SH-SY5Y (cell line): Measurements from ENCODE around the gene SIK3.

Experiments used
- GATA2 ChIP-seq: IDR thresholded peaks from 2 replicates; pipeline ENCODE4 v1.6.1; 2011; ENCODE audit warnings: mild to moderate bottlenecking, low read depth, low read length
- GATA3 ChIP-seq: IDR thresholded peaks from 2 replicates; pipeline ENCODE4 v1.6.1; 2011; ENCODE audit warnings: low read depth, mild to moderate bottlenecking, low read length, moderate library complexity

The SIK3 gene

DNA sequence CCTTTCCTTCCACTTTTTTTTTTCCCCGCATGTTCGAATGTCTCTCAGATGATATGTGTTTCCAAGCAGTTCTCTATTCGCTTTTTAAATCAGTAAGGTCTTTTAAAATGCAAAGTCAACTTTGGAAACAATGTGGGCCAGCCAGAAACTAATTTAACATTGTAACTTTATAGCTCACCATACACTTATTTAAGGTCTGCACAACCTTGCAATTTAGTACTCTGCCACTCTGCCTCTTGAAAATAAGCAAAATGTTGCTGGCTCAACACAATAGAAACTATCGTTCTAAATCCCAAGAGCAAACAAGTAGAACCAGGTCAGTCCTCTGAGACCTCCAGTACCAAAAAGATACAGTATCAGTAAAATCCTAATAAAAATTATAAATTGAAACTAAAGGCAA is 109.0 kb downstream of the SIK3 start:
- no peak for TF ChIP-seq GATA2
- no peak for TF ChIP-seq GATA3

DNA sequence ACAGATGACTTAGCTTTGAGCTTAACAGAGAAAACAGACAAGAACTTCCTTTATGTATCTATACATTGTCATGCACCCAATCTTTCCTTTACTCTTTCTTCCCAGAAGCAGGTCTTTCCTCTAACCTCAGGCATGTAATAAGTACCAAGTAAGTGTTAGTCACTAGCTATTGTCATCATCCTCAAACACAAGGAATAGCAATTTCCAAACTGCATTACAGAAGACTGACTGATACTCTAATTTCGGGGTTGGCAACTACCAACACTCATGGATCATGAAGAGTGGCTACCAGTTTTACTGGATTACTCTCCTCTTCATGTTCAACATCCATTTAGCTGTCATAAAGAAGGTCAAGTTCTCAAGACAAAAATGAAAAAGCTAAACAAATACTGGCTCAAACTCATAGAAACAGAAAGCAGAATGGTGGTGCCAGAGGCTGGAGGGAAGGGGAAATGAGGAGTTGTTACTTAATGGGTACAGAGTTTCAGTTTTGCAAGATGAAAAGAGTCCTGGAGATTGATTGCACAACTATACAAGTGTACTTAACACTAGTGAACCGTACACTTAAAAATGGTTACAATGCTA is 111.6 kb downstream of the SIK3 start:
- TF ChIP-seq GATA3: no peak
- TF ChIP-seq GATA2: no peak

DNA sequence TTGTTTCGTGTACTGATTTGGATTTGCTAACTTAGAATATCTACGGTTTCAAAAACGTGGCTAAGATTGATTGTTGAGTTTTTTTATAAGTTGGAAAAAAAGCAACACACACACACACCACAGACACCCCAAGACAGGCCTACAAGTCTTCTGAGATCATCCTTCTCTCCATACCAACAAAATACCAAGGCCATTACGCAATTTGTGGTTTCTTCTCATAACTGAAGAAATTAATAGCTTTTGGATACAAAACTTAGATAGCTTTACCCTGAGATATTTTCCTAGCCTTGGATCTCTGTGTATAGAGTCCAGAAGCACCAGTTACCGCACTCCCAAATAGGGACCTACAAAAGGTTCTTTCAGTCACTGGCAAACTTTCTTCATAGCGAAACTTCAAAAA is 113.6 kb downstream of the SIK3 start:
- no peak for TF ChIP-seq GATA2
- TF ChIP-seq GATA3: no peak

DNA sequence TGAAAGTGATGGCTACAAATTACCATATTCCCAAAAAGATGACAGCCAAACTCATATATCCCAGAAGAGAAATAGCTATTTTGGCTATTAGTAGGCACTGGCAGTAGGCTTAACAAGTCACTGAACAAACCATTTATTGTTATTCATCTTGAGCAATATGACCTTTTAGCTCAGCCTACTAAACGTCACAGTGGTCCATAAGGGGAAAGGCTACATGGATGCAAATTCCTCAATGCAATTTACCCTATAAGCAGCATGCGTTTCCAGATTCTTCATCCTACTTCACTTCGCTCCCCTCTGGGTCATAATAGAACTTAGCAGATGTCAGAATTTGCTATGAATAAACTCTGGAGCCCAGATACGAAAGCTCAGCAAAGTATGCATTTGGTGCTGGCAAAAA is 114.0 kb downstream of the SIK3 start:
- TF ChIP-seq GATA3 (no peak), GATA2 (no peak)

DNA sequence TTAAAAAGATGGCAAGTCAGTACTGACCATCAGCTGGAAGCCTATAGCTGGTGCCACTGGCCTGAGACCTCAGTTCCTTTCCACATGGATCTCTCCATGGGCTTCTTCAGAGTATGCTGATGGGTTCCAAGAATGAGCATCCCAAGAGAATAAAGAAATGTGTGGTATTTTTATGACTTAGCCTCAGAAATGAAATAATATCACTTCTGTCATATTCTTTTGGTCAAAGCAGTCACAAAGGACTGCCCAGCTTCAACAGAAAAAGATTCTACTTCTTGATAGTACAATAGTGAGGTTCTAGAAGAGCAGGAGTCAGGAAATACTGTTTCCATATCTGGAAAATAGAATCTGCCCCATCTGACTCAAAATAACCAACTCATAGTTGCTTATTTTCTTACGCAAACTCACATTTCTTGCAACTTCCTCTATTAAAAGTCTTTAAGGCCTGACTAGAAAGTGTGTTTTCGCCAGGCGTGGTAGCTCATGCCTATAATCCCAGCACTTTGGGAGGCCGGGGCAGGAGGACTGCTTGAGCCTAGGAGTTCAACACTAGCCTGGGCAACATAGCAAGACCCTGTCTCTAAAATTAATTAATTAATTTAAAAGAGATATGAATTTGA is 116.9 kb downstream of the SIK3 start:
- TF ChIP-seq GATA2 (no peak), GATA3 (no peak)

DNA sequence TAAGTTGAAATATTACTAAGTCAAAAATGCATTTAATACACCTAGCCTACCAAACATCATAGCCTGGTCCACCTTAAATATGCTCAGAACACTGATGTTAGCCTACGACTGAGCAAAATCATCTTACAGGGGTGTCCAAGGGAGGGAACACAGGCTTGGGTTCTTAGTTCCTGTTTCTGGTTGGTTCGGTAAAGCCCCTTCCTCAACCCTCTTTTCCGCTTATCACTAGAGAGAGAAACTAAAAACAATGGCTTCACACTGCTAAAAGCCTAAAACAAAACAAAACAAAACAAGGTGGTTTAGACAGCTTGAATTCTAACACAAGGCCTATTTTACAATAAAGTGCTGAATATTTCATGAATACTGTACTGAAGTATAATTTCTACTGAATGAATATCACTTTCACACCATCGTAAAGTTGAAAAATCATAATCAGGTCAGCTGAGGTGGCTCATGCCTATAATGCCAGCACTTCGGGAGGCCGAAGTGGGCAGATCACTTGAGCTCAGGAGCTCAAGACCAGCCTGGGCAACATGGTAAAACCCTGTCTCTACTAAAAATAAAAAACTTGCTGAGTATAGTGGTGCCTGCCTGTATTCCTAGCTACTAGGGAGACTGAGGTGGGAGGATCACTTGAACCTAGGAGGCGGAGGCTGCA is 118.0 kb downstream of the SIK3 start:
- TF ChIP-seq GATA2: no peak
- TF ChIP-seq GATA3: no peak

DNA sequence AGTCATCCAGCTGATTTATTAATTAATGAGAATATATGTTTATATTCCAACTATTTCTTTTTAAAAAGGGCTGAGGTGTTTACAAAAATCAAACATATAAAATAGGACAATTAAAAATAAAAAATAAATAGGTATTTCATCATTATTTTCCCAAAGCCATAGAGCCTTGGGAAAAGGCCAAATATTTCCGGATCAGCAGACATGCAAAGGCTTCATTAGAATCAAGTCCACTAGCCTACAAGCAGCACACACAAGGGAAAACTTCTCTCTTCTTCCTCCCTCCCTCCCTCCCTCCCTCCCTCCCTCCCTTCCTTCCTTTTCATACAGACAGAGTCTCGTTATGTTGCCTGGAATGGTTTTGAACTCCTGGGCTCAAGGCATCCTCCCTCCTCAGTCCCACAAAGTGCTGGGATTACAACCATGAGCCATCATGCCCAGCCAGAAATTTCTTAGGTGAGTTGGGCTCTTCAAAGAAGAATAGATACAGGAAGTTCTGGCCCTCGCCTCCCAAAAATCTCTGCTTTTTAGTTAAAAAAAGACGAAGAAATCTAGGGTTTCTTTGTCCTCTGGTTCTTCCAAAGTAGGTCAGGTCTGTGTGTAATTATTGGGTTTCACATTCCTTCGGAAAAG is 121.2 kb downstream of the SIK3 start:
- no peak for TF ChIP-seq GATA3
- no peak for TF ChIP-seq GATA2

DNA sequence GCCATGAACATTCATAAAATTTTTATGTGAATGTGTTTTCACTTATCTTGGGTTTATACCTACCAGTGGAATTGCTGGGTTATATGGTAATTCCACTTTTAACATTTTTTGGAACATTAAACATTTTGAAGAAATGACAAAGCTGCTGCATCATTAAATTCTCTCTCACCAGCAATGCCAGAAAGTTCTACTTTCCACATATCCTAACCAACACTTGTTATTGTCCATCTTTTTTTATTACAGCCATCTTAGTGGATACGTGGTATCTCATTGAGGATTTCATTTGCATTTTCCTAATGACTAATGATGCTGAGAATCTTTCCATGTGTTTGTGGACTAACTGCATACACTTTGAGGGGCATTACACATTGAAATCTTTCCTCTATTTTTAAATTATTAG is 122.6 kb downstream of the SIK3 start:
- TF ChIP-seq GATA3: no peak
- no peak for TF ChIP-seq GATA2

DNA sequence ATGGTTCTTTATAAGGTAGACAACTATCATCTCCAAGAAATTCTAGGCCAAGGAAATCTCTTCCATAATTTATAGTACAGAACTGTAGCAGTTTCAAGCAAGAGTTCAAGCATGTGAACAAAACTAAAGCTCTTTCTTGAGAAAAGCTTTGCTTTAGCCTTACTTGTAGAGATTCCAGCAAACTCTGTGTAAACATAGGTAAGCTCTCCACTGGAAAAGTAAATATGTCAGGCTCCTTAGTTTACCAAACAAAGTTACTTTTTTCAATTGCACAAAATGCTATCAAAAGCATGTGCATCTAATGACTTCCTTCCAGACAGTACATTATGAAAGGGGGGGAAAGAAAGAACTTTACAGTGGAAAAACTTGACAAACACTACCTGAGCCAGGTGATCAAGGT is 125.0 kb downstream of the SIK3 start:
- no peak for TF ChIP-seq GATA3
- TF ChIP-seq GATA2: no peak

DNA sequence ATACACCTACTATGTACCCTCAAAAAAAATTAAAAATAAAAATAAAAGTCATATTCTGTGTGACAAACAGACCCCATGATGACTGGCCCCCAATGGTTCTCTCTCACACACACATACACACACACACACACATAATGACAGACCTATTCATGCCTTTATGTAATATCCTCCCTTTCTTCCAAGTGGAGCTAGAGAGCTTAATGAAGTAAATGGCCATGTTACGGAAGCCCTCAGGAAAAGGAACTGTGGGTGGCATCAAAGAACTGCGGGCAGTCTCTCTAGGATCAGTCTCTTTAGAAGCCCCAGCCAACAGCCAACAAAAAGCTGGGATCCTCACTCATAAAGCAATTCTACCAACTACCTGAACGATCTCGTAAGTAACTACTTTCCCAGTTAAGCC is 125.5 kb downstream of the SIK3 start:
- no peak for TF ChIP-seq GATA2
- TF ChIP-seq GATA3: no peak

DNA sequence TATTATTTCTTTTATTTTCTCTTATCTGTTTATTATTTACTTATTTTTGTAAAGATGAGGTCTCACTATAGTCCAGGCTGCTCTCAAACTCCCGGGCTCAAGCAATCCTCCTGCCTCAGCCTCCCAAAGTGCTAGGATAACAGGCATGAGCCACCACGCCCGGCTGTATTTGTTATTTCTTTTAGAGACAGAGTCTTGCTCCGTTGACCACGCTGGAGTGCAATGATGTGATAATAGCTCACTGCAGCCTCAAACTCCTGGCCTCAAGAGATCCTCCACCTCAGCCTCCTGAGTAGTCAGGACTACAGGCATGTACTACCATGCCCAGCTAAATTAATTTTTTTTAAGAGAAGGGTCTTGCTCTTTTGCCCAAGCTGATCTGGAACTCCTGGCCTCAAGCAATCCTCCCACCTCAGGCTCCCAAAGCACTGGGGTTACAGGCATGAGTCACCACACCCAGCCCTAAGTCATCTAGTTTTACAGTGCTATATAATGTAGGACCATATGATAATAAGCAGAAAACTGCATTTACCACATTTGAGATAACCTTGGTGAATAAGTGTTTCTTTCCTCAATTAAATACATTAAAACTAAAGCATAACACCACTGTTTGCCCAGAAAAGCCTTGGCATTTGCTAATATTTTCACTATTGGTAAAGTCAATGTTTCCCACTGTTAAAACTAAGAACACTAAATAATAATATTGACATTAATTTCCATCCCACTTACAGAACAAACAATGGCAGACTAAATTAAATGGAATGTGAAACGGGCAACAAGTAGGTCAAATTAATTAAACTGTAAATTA is 127.5 kb downstream of the SIK3 start:
- TF ChIP-seq GATA3 (no peak), GATA2 (no peak)

DNA sequence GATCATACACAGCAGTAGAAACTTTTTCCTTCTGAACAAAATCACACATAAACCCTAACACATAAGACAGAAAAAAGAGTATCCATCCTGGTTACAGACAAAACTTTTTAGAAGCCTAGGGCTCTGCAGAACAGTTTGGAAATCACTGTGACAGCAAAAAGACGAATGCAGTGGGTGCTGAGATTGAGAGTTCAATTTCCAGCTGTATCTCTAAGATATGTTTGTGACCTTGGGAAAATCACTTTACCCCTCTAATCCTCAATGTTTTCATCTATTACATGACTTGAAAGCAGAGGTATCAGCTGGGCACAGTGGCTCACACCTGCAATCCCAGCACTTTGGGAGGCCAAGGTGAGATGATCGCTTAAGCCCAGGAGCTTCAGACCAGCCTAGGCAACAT is 128.5 kb downstream of the SIK3 start:
- TF ChIP-seq GATA2: no peak
- TF ChIP-seq GATA3: no peak

DNA sequence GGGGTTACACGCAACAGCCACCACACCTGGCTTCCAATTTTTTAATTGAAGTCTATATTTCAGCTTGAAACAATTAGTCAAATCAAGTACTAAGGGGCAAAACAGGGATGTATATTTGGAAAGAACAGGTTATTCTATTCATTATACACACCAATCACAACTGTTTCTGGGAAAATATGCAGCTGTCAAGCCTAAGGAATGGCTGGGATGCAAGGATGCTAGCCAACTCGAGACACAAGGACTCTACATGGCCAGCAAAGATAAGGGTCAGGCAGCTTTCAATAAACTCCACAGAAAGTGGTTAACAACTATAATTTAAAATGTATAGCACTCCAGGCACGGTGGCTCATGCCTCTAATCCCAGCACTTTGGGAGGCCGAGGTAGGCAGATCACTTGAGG is 134.0 kb downstream of the SIK3 start:
- TF ChIP-seq GATA2: no peak
- no peak for TF ChIP-seq GATA3

DNA sequence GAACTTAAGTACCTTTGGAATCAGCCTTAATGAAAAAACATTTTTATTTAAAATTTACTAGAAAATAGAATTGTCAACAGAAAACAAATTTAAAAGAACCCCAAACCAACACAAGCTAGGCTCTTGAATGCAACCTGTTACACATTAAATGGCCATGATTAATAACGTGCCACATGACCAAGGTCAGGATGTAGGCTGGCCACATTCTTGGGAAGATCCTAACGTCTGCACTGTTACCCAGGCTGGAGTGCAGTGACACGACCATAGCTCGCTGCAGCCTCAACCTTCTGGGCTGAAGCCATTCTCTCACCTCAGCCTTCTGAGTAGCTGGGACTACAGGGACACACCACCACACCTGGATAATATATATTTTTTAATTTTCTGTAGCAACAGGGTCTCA is 134.4 kb downstream of the SIK3 start:
- TF ChIP-seq GATA3: no peak
- TF ChIP-seq GATA2: no peak

DNA sequence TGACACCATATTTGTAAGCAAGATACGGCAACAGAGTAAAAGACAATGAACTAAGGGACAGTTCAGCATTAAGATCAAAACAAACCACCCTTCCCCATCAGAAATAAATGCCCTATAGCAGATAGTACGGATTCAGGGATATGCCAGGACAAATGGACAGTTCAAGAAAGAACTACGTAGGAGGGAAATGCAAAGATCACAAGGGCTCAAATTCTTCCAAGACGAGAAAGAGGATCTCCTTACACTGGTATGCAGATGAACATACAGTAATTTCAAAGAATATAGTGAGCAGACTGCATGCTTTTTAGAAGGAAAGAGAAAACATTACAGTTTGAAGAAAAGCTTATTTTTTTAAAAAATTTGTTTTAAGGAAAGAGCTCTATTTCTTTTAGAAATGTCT is 136.1 kb downstream of the SIK3 start:
- TF ChIP-seq GATA3: no peak
- TF ChIP-seq GATA2: no peak
